GM19468 (cell line): ENCODE results near the gene RAB11B.
"Not testable (repeated sequence)": the region's sequence is repeated elsewhere in the genome, so short reads cannot be mapped to it uniquely, and the experiment has no call there.

Experiments
- ATAC-seq: cut with Tn5 transposase; IDR thresholded peaks from one replicate; pipeline ENCODE4 v1.9.1; 2021; ENCODE audit warnings: mild to moderate bottlenecking, moderate library complexity, moderate number of reproducible peaks; ENCODE audit not compliant: unreplicated experiment; ENCODE audit errors: extremely low read depth

The RAB11B gene

DNA sequence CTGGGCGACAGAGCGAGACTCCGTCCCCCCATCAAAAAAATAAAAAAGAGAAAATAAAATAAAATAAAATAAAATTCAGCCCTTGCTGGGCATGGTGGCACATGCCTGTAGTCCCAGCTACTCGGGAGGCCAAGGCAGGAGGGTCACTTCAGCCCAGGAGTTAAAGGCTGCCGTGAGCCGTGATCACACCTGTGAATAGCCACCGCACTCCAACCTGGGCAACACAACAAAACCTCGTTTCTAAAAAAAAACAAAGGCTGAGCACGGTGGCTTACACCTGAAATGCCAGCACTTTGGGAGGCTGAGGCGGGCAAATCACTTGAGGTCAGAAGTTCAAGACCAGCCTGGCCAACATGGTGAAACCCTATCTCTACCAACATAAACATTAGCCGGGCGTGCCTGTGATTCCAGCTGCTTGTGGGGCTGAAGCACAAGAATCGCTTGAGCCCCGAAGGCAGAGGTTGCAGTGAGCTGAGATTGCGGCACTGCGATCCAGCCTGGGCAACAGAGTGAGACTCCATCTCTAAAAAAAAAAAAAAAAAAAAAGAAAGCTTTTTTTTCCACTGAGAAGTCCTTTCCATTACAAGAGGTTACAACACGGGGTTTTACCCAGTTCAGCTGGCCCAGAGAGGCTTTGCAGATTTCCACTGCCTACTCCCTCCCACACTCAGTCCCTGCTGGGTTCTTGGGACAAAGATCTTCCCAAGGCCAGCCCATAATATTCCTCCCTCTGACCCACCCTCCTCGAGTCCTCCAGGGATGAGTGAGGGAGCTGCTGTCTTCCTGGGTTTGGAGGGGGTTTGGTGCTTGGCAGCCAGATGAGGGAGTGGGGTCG, 19.8 kb upstream of the RAB11B start:
- no peak for ATAC-seq

DNA sequence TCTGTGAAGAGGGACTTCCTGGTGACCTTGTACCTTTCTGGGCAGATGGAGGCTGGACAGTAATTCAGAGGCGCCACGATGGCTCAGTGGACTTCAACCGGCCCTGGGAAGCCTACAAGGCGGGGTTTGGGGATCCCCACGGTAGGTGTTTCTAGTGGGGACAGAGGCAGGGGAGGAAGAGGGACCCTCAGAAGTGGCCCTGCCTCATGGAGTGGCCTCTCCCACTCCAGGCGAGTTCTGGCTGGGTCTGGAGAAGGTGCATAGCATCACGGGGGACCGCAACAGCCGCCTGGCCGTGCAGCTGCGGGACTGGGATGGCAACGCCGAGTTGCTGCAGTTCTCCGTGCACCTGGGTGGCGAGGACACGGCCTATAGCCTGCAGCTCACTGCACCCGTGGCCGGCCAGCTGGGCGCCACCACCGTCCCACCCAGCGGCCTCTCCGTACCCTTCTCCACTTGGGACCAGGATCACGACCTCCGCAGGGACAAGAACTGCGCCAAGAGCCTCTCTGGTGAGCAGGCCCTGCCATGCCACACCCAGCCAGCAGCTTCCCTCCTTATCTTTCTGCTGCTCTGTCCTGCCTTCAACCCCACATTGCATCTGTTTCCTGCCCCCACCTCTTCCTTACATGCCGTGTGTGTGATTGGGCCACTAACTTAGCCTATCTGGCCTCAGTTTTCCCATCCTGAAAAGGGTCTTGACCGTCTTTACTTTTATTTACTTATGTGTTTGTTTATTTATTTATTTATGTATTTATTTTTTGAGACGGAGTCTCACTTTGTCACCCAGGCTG, 19.0 kb upstream of the RAB11B start:
- no peak for ATAC-seq

DNA sequence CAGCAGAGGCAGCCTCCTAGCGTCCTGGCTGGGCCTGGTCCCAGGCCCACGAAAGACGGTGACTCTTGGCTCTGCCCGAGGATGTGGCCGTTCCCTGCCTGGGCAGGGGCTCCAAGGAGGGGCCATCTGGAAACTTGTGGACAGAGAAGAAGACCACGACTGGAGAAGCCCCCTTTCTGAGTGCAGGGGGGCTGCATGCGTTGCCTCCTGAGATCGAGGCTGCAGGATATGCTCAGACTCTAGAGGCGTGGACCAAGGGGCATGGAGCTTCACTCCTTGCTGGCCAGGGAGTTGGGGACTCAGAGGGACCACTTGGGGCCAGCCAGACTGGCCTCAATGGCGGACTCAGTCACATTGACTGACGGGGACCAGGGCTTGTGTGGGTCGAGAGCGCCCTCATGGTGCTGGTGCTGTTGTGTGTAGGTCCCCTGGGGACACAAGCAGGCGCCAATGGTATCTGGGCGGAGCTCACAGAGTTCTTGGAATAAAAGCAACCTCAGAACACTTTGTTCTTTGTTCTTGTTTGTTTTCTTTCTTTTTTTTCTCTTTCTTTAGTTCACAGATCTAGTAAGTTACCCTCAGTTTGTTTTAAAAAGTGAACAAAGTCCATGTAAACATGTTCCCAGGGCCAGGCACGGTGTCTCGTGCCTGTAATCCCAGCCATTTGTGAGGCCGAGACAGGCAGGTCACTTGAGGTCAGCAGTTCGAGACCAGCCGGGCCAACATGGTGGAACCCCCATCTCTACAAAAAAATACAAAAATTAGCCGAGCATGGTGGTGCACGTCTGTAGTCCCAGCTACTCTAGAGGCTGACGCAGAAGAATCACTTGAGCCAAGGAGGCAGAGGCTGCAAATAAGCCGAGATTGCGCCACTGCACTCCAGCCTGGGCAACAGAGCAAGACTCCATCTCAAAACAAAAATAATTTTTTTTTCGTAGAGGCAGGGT, 16.0 kb upstream of the RAB11B start:
- no peak for ATAC-seq

DNA sequence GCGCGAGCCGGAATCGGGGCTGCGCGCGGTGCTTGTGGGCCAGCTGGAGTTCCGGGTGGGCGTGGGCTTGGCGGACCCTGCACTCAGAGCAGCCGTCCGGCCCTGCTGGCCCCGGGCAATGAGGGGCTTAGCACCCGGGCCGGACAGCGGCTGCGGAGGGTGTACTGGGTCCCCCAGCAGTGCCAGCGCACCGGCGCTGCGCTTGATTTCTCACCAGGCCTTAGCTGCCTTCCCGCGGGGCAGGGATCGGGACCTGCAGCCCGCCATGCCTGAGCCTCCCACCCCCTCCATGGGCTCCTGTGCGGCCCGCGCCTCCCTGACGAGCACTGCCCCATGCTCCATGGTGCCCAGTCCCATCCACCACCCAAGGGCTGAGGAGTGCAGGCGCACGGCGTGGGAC, 14.4 kb upstream of the RAB11B start:
- not testable (repeated sequence) for ATAC-seq

DNA sequence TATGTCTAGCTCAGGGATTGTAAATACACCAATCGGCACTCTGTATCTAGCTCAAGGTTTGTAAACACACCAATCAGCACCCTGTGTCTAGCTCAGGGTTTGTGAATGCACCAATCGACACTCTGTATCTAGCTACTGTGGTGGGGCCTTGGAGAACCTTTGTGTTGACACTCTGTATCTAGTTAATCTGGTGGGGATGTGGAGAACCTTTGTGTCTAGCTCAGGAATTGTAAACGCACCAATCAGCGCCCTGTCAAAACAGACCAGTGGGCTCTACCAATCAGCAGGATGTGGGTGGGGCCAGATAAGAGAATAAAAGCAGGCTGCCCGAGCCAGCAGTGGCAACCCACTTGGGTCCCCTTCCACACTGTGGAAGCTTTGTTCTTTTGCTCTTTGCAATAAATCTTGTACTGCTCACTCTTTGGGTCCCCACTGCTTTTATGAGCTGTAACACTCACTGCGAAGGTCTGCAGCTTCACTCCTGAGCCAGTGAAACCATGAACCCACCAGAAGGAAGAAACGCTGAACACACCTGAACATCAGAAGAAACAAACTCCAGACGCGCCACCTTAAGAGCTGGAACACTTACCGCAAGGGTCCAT, 13.7 kb upstream of the RAB11B start:
- ATAC-seq = not testable (repeated sequence)

DNA sequence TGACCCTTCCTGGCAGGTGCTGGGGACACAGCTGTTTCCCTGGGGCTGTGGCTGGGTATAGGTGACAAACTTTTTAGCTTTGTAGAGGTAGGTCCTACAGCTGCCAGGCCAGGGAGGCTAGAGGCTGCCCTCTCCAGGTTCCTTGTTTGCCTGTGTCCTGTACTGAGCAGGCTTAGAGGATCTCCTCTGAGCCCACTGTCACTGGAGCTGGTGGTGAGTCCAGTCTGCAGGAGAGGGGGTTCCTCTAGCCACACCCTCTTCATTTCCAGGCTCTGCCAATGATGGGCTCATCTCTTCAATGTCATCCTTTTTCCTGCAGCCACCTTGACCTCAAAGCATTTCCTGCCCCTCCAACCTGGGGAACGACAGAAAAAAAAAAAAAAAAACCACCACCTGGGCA, 12.6 kb upstream of the RAB11B start:
- no peak for ATAC-seq

DNA sequence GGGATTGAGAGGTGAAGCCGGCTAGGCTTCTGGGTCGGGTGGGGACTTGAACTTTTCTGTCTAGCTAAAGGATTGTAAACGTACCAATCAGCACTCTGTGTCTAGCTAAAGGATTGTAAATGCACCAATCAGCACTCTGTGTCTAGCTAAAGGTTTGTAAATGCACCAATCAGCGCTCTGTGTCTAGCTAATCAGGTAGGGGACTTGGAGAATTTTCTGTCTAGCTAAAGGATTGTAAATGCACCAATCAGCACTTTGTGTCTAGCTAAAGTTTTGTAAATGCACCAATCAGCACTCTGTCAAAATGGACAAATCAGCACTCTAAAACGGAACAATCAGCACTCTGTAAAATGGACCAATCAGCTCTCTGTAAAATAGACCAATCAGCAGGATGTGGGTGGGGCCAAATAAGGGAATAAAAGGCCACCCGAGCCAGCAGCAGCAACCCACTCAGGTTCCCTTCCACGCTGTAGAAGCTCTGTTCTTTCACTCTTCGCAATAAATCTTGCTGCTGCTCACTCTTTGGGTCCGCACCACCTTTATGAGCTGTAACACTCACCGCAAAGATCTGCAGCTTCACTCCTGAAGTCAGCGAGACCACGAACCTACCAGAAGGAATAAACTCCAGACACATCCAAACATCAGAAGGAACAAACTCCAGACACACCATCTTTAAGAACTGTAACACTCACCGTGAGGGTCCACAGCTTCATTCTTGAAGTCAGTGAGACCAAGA, 10.8 kb upstream of the RAB11B start:
- not testable (repeated sequence) for ATAC-seq

DNA sequence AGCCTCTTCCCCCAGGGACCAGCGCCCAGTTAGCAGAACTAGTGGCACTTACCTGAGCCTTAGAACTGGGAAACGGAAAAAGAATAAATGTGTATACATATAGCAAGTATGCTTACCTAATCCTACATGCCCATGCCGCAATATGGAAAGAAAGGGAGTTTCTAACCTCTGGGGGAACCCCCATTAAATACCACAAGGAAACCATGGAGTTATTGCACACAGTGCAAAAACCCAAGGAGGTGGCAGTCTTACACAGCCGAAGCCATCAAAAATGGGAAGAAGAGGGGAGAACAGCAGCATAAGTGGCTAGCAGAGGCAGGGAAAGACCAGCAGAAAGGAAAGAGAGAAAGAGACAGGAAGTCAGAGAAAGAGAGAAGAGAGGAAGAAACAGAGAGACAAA, 5.6 kb upstream of the RAB11B start:
- ATAC-seq = not testable (repeated sequence)

DNA sequence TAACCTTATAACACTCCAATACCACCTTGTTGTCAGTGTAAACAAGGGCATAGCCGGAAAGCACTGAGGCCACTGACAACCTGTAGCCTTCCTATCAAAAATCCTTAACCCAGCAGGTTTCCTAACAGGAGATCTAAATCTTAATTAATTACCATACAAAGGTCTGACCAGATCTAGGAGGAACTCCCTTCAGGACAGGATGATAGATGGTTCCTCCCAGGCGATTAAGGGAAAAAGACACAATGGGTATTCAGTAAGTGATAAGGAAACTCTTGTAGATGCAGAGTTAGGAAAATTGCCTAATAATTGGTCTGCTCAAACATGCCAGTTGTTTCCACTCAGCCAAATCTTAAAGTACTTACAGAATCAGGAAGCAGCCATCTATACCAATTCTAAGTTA, 5.1 kb upstream of the RAB11B start:
- ATAC-seq = not testable (repeated sequence)

DNA sequence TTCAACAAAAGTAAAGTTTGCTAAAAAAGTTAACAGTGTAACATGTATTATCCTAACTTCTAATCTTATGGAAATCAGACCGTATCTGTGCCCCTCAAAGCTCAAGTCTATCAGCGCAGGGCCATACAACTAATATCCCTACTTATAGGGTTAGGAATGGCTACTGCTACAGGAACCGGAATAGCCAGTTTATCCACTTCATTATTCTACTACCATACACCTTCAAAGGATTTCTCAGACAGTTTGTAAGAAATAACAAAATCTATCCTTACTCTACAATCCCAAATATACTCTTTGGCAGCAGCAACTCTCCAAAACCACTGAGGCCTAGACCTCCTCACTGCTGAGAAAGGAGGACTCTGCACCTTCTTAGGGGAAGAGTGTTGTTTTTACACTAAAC, 4.6 kb upstream of the RAB11B start:
- not testable (repeated sequence) for ATAC-seq

DNA sequence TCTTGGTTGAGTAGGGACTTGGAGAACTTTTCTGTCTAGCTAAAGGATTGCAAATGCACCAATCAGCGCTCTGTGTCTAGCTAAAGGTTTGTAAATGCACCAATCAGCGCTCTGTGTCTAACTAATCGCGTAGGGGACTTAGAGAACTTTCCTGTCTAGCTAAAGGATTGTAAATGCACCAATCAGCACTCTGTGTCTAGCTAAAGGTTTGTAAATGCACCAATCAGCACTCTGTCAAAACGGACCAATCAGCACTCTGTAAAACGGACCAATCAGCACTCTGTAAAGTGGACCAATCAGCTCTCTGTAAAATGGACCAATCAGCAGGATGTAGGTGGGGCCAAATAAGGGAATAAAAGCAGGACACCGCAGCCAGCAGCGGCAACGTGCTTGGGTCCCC, 3.7 kb upstream of the RAB11B start:
- not testable (repeated sequence) for ATAC-seq

DNA sequence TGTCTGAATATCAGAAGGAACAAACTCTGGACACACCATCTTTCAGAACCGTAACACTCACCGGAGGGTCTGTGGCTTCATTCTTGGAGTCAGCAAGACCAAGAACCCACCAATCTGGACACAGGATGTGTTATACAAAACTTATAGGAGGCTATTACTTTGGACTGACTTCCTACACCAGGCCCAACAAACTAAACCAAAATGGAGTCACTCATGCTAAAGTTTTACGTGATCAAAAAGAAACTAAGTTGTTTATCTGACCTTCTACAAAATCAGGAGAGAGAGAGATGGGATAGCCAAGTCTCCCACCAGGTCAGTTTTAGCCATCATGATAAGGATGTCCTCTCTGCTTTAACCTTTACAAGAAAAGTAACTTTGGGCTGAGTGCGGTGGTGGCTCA, 3.2 kb upstream of the RAB11B start:
- ATAC-seq = no peak

DNA sequence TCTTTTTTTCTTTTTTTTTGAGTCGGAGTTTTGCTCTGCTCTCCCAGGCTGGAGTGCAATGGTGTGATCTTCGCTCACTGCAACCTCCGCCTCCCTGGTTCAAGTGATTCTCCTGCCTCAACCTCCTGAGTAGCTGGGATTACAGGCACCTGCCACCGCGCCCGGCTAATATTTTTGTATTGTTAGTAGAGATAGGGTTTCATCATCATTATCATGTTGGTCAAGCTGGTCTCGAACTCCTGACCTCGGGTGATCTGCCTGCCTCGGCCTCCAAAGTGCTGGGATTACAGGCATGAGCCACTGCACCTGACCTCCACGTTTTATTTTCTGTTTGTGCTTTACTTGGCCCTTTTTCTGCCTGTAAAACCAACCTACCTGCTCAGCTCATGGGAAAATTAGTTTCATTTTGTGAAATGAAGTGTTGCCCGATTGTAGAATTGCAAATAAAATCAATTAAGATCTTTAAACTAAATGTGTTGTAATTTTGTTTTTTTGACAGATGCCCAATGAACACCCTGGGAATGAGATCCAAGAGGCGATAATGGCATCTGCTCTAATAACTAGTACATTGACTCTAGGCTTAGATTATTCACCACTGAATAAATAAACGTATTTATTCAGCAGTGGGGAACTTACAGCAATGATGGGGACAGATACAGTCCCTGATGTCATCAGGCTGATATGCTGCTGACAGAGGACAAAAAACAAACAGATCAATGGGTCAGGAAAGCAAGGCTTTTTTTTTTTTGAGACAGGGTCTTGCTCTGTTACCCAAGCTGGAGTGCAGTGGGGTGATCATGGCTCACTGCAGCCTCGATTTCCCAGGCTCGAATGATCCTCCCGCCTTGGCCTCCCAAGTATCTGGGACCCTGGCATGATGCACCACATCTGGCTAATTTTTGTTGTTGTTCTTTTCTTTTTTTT, 2.2 kb upstream of the RAB11B start:
- ATAC-seq = no peak

DNA sequence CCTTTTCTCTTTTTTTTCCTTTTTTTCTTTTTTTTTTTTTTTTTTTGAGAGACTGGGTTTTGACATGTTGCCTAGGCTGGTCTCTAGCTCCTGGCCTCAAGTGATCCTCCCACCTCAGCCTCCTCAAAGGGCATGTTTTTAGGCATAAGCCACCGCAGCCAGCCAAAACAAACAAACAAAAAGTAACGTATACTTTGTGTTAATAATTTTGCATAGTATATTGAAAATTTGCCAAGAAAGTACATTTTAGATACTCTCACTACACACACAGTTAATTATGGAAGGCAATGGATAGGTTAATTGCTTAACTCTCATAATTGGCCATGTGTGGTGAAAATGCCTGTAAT, 1.6 kb upstream of the RAB11B start:
- ATAC-seq = no peak

DNA sequence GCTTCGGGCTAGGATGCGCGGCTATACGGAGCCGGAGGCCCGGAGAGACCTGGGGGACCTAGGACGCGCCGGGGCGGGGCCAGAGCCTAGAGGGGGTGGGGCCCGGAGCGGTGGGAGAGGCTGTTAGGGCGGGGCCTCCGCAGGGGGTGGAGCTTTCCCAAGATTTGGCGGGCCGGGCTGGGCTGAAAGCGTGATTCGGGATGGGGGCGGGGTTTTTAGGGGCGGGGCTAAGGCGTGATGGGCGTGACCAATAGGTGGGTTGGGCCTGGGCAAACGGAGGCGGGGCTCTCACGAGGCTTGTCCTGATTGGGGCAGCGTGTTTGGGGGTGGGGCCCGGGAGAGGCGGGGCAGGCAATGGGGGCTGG, 439 bp downstream of the RAB11B start:
- ATAC-seq = no peak

DNA sequence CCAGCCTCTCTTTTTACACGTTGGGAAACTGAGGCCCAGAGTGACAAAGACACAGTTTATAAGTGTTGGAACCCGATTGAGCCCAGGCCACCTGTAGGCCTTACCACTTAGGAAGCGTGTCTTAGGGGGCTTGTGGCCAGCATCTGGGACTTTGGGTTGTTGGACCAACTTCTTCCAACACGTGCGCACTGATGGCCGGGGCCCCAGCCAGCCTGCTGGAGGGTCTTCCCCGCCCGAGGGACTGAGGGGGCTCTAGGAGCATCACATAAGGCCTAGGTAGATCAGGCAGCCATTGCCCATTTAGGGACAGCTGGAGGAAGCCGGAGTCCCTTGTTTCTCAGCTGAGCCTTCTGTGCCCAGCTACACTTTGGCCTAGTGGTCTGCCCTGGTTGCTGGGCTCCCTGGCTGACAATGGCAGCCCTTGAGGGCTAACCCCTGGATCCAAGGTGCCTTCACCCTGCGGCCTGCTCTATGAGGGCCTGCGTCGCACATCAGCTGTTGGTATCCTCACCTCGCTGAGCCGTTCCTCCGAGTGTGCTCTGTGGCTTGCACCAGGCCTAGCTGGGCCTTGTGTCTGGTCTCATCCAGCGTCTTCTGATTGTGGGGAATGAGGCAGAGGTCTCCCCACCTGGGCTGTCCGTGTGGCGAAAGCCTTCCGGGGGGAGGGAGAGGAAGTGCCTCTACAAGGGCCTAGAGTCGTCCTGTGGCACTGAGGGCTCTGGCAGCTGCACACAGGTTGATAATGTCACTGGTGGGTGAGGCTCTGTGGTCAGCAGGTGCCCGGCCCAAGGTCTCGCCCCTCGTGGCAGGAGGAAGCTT, 1.2 kb downstream of the RAB11B start:
- no peak for ATAC-seq

DNA sequence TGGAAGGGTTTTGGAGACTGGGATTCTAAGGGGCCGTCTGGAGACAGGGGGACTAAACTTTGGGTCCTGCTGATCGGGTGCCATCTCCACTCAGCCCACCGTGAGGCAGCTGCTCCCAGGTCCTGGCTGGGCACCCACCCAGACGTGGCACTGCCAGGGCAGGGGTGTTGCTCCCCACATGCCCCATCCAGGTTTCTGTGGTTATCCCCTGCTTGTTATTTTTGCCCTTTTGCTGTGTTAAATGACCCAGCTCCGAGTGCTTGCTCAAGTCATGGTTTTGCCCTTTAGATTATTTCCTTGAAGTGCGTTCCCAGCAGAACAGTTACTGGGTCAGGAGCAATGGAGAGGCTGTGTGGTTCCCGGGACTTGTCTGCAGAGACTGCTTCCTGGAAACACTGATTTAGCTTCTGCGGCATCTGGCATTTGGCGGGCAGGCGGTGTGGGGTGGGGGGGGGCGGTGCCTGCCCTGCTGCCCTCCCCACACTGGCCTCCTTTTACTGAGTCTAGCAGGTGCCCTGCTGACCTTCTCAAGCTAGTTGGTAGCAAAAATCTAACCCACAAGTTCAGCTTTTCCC, 1.9 kb downstream of the RAB11B start:
- no peak for ATAC-seq
